DMS114 treated with DMSO at 0.1 percent for 48 hours (cell line): ENCODE data around the gene SRGAP3.
A peak's percentile ranks its signal among the peaks of the same experiment; 100 is the strongest.

ENCODE experiments used
- DNase-seq: peaks from one replicate; lab custom pipeline; 2025; ENCODE audit not compliant: unreplicated experiment; lab: John Stamatoyannopoulos, UW

The SRGAP3 gene

GRCh38 chr3:9026320-9027045, 223.0 kb downstream of the SRGAP3 start:
- DNase-seq: no peak

- DNase-seq: no peak
These were observed 225.1 kb downstream of the SRGAP3 start for GRCh38 chr3:9024341-9024740.

- no peak for DNase-seq
These were observed 226.2 kb downstream of the SRGAP3 start for GRCh38 chr3:9023226-9023590.

GRCh38 chr3:9022305-9023225, 226.9 kb downstream of the SRGAP3 start:
- DNase-seq: no peak

GRCh38 chr3:9021271-9022009, 228.0 kb downstream of the SRGAP3 start:
- no peak for DNase-seq

- no peak for DNase-seq
These were observed 229.0 kb downstream of the SRGAP3 start for GRCh38 chr3:9020426-9020825.

GRCh38 chr3:9019259-9019961, 230.0 kb downstream of the SRGAP3 start:
- DNase-seq: no peak

- no peak for DNase-seq
These were observed 234.2 kb downstream of the SRGAP3 start for GRCh38 chr3:9015250-9015649.

- DNase-seq: no peak
These were observed 235.5 kb downstream of the SRGAP3 start for GRCh38 chr3:9013782-9014563.

- no peak for DNase-seq
These were observed 236.9 kb downstream of the SRGAP3 start for GRCh38 chr3:9012521-9012920.

- DNase-seq: no peak
These were observed 239.4 kb downstream of the SRGAP3 start for GRCh38 chr3:9009976-9010545.

GRCh38 chr3:9008550-9009255, 240.7 kb downstream of the SRGAP3 start:
- no peak for DNase-seq

GRCh38 chr3:9007928-9008327, 241.5 kb downstream of the SRGAP3 start:
- DNase-seq: no peak

- no peak for DNase-seq
These were observed 242.2 kb downstream of the SRGAP3 start for GRCh38 chr3:9007213-9007612.

GRCh38 chr3:9000041-9000440, 249.4 kb downstream of the SRGAP3 start:
- no peak for DNase-seq

- DNase-seq: no peak
These were observed 252.3 kb downstream of the SRGAP3 start for GRCh38 chr3:8997151-8997550.

GRCh38 chr3:8996681-8997121, 252.7 kb downstream of the SRGAP3 start:
- DNase-seq: peak; percentile 2

- DNase-seq: no peak
These were observed 253.2 kb downstream of the SRGAP3 start for GRCh38 chr3:8996216-8996615.

- DNase-seq: no peak
These were observed 255.2 kb downstream of the SRGAP3 start for GRCh38 chr3:8994226-8994625.
